Measurements from ENCODE around the gene NCKAP5.

The NCKAP5 gene

GRCh38 chr2:133200684-133201421, 367.4 kb downstream of the NCKAP5 start:
- DNase-seq (ENCODE audit: low spot score), result no peak

GRCh38 chr2:133198678-133199077, 369.6 kb downstream of the NCKAP5 start:
- no peak for DNase-seq (ENCODE audit: low spot score)

DNA sequence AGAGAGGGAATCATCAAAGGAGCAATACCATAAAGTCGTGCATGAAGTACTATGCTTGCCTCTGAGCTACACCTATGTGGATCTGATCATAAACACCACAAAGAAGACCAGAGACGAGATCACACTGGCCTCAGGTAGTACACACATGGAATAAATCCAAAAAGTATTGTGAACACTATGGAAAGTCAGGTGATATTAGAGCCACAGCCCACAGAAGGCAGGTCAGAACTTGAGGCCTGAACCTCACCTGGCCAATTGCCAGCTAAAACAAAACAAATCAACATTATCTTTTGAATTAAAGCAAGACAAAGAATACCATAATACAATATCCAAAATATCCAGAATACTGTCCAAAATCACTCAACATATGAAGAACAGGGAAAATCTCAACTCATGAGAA, 371.1 kb downstream of the NCKAP5 start:
- no peak for DNase-seq (ENCODE audit: low spot score)

GRCh38 chr2:133194777-133195335, 373.4 kb downstream of the NCKAP5 start:
- no peak for DNase-seq (ENCODE audit: low spot score)

GRCh38 chr2:133194362-133194655, 374.0 kb downstream of the NCKAP5 start:
- DNase-seq (ENCODE audit: low spot score), result no peak

GRCh38 chr2:133193544-133194361, 374.5 kb downstream of the NCKAP5 start:
- DNase-seq (ENCODE audit: low spot score), result no peak

GRCh38 chr2:133192028-133192427, 376.2 kb downstream of the NCKAP5 start:
- DNase-seq (ENCODE audit: low spot score), result no peak

- DNase-seq (ENCODE audit: low spot score), result no peak
Observed at GRCh38 chr2:133177196-133177595, 391.1 kb downstream of the NCKAP5 start.

DNA sequence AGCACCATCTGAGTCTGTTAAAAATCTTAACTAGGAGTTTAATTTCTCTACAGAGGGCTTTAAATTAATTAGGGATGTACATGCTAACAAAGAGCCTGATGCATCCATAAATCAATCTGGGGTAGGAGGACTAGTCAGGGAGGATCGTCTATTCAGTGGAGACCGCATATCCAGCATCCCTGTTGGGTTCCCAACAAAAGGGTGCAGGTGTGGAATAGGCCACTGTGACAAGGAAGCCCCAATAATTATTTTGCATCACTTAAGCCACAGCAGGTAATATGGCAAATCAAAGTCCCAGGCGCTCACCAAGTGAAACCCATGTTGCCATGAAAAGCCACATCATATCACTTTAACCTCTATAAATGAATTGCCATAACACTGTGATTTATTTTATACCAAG, 392.3 kb downstream of the NCKAP5 start:
- DNase-seq (ENCODE audit: low spot score), result no peak

GRCh38 chr2:133173224-133173623, 395.0 kb downstream of the NCKAP5 start:
- DNase-seq (ENCODE audit: low spot score), result no peak

GRCh38 chr2:133171393-133172004, 396.8 kb downstream of the NCKAP5 start:
- no peak for DNase-seq (ENCODE audit: low spot score)

DNA sequence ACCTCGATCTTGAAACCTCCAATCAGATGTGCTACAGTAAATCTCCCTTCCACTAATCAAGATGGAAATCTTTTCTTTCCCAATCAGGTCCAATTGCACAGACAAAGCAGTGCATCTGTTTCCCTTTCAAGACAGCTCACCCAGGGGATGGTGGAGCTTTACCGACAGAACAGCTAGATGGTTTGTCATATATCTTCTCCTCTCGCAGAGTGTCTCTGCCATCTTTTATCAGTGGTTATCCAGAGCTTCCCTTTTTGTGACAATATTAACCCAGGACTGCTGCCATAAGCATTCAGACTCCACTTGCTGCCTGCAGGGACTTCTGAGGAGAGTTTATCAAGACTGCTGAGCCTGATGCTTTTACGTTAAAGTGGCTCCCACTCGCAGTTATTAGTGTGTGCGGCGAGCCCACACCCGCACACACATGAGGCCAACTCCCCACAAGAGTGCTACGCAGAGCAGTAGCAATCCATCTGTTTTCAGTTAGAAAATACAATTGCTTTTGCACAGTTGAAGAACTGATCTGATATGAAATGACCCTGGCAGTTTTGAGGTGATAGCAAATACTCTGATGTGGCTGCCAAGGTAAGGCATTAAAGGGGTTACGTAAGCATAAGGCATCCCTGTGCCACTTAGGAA, 398.9 kb downstream of the NCKAP5 start:
- DNase-seq (ENCODE audit: low spot score), result no peak

DNA sequence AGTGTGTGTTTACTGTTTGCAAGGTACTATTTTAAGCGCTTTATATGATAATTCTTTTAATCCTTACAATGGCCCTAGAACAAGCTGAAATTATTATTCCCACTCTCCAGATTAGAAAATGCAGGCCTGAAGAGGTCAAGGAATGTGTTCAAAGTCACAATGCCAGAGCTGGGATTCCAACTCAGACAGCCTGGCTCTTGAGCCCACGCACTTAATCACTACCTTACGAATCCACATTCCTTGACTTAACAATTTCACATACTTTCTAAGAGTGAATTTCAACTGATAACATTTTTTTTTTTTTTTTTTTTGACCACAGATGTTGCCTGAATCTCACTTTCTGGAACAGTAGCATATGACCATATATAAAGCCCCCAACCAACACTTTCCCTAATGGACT, 400.3 kb downstream of the NCKAP5 start:
- no peak for DNase-seq (ENCODE audit: low spot score)

GRCh38 chr2:133167223-133167622, 401.0 kb downstream of the NCKAP5 start:
- no peak for DNase-seq (ENCODE audit: low spot score)

DNA sequence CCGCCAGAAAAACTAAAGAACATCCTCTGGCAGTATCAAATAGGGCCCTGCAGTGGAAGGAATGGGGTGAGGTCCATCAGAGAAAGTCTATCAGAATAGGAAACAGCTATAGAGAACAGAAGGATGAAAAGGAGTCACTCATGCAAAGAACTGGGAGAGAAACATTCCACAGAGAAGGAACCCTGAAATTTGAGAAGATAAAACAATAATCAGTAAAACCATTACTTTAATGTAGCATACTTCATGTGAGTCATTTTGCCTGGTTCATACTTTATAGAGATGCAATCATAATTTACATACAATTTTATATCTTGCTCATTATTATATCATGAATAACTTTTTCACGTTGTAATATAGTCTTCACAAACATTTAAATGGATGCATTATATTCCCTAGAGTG, 402.2 kb downstream of the NCKAP5 start:
- DNase-seq (ENCODE audit: low spot score), result no peak

DNA sequence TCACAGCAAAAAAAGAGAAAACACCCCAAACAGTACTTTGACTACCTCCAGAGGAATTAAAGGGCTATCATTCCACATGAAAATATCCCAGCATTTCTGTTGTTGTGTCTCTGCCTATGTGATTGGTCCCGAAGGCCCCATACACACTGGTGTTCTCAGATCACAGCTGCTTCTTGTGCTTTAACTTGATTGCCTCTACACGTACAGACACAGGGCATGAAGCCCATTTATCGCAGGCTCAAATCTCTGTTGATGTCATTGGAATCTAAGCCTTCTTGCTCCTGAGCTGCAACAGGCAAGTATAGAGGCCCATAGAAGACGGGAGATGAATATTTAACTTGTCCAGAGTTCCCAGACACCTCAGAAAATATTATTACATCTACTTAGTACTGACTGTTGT, 405.2 kb downstream of the NCKAP5 start:
- no peak for DNase-seq (ENCODE audit: low spot score)

DNA sequence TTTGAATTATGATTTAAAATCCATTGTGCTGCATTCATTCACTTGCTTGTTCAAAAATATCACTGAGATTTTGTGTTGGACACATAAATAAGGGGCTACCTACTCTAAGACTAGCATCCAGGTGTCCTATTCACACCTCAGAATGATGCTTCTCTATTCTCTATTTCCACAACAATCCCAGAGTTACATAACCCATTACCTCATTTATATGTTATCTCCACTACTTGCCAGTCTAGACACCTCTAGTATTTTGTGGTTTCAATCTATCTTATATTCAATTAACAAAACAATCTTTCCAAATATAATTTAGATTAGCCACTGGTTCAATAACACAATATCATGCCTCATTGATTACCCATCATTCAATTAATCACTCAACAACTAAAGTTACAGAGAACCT, 409.8 kb downstream of the NCKAP5 start:
- no peak for DNase-seq (ENCODE audit: low spot score)

- no peak for DNase-seq (ENCODE audit: low spot score)
Observed at GRCh38 chr2:133158024-133158423, 410.2 kb downstream of the NCKAP5 start.

- DNase-seq (ENCODE audit: low spot score), result no peak
Observed at GRCh38 chr2:133157141-133157540, 411.1 kb downstream of the NCKAP5 start.

DNA sequence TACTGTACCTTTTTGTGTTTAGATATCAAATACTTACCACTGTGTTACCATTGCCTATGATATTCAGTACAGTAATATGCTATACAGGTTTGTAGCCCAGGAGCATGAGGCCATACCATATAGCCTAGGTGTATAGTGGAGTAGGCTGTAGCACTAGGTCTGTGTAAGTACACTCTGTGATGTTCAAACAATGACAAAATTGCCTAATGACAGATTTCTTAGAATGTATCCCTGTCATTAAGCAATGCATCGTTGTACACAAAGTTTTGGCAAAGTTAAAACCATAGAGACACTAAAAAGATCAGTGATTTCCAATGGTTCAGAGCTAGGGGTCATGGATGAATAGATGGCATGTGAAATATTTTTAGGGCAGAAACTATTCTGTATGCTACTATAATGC, 415.5 kb downstream of the NCKAP5 start:
- no peak for DNase-seq (ENCODE audit: low spot score)

- DNase-seq (ENCODE audit: low spot score), result no peak
Observed at GRCh38 chr2:133148187-133148586, 420.1 kb downstream of the NCKAP5 start.

GRCh38 chr2:133146893-133147292, 421.4 kb downstream of the NCKAP5 start:
- no peak for DNase-seq (ENCODE audit: low spot score)

DNA sequence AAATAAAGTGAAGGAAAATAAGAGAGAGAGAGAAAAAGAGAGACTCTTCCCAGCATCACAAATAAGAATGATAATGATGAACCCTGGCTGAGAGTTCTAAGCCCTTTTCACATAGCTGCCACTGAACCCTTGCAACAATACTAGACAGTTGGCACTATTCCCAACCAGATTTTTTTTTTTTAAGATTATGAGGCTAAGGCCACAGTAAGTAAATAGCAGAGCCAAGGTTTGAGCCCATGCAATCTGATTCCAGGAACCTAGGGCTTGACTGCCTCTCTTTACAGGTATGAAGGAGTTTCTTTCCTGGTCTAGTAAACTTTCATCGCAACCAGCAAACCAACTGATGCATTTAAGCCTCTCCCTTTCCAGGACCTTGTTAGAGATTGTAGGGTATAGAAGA, 424.6 kb downstream of the NCKAP5 start:
- DNase-seq (ENCODE audit: low spot score), result no peak
